Heart left ventricle (tissue), 16 donors: ENCODE results near the gene GATA3. TPM values are rescaled to one million over a fixed set of nuclear protein-coding genes. Genes with fewer than 3 reads are reported as not detected.

Experiments
- ATAC-seq, 4 donors: fragments of 200-7000 bp; cut with Tn5 transposase; one replicate each; pipeline ENCODE4 v1.9.1; 2020 to 2022; ENCODE audit warnings: moderate library complexity in 4 of 4, mild to moderate bottlenecking in 3 of 4, moderate number of reproducible peaks in 1 of 4
- DNase-seq, 5 donors: peaks; one replicate each; pipeline ENCODE4 v3.0.0-alpha.2; 2020
- H3K27ac ChIP-seq, 12 donors: fragments of 200-600 bp; sonication (generic) in 4 of 12; one replicate each; pipeline versions ENCODE4 v1.5.0 to v1.8.0; 2016 to 2022; ENCODE audit warnings: mild to moderate bottlenecking in 2 of 12
- H3K27me3 ChIP-seq, 9 donors: fragments of 200-600 bp; sonication (generic) in 2 of 9; one replicate each; pipeline versions ENCODE4 v1.5.1 to v1.8.0; 2016 to 2022; ENCODE audit warnings: mild to moderate bottlenecking in 3 of 9
- H3K36me3 ChIP-seq, 9 donors: fragments of 200-600 bp; sonication (generic) in 2 of 9; one replicate each; pipeline versions ENCODE4 v1.5.0 to v1.8.0; 2018 to 2022; ENCODE audit warnings: mild to moderate bottlenecking in 2 of 9
- H3K4me1 ChIP-seq, 12 donors: fragments of 200-600 bp; sonication (generic) in 4 of 12; one replicate each; pipeline versions ENCODE4 v1.5.0 to v1.8.0; 2016 to 2022; ENCODE audit warnings: mild to moderate bottlenecking in 3 of 12
- H3K4me3 ChIP-seq, 12 donors: fragments of 200-600 bp; sonication (generic) in 4 of 12; one replicate each; pipeline versions ENCODE4 v1.5.0 to v1.8.0; 2017 to 2022; ENCODE audit warnings: mild to moderate bottlenecking in 9 of 12, moderate library complexity in 4 of 12
- H3K9me3 ChIP-seq, 12 donors: fragments of 200-600 bp; sonication (generic) in 4 of 12; one replicate each; pipeline versions ENCODE4 v1.5.0 to v1.8.0; 2016 to 2022; ENCODE audit warnings: mild to moderate bottlenecking in 1 of 12
- POLR2A ChIP-seq, 2 donors: fragments of 450-650 bp; IDR thresholded peaks; one replicate each; pipeline ENCODE4 v1.6.1; 2017; ENCODE audit warnings: antibody characterized with exemption in 2 of 2, mild to moderate bottlenecking in 2 of 2, moderate library complexity in 2 of 2
- WGBS, 4 donors: extraction: QIAGEN DNeasy Blood & Tissue Kit in 2 of 4; methylation state at CpG; one replicate each; pipeline versions ENCODE4 v1.1.5 to v1.1.7; 2013 to 2018; 5-methylcytosine and 5-hydroxymethylcytosine counted together
- intact Hi-C, 10 donors: fragments of 100-400 bp; cut with DNase I; formaldehyde crosslinking; loops; one replicate each; pipeline versions ENCODE4 v1.11.1 to v1.14.2; 2022
- polyA plus RNA-seq, 2 donors: library from polyadenylated mRNA; stranded (reverse); fragments of 200-250 nt; gene quantifications; one replicate each; pipeline ENCODE4 v1.2.3, GENCODE V29; 2013
- total RNA-seq, 9 donors: library from RNA; depleted of rRNA in 2 of 9; stranded (reverse); fragments of >200 nt in 2 of 9; fragmentation: NEBNext Ultra II Directional in 3 of 9; extraction: Animal tissue kit (Norgen Biotek cat#: 25700) in 3 of 9; gene quantifications; one replicate each; pipeline versions ENCODE4 v1.1.0 to v1.2.4, GENCODE V29; 2016 to 2023
- TF ChIP-seq, protein P1 (sequence below), 12 donors: fragments of 200-600 bp; sonication (generic) in 4 of 12; IDR thresholded peaks; one replicate each; pipeline versions ENCODE4 v1.5.0 to v1.8.0; 2018 to 2022; ENCODE audit warnings: antibody characterized with exemption in 12 of 12, mild to moderate bottlenecking in 5 of 12
- donor health status: ischemic (EF 13 %, LVEDD 7.1; RV severe dilation, severe dysfunction).
- donor health status: healthy with polysubstance abuse.
- donor health status: DM: no; HTN: yes; CAD: no.
- donor health status: DM: no; HTN: no; CAD: no.
- donor health status: ischemic (EF 25% LVEDD 6.9; RV normal size, moderate dysfunction).
- donor health status: ischemic (EF 25% LVEDD 5.7; RV mildly dilated, moderate dysfunction).
- donor health status: healthy.
- donor health status: DM: yes; HTN: yes; CAD: no.
- donor health status: ischemic (EF 35%, LVEDD 5.7; RV mildly dilated, moderate dysfunction).
- donor health status: nonischemic (EF 11% LVEDD 7.7; RV severe dilation, severe dysfunction).
- donor health status: DM: yes; HTN: yes; CAD: no.
- donor health status: PGD.
- donor health status: ischemic (EF 29% LVEDD 5.4; RV normal size, mild dysfunction).
- donor health status: nonischemic (EF 23%, LVEDD 6.1; RV moderate dilation, normal function).

Gene GATA3
- total and polyA plus RNA-seq, 11 donors: 0.71 to 3.4 (median 1.4) TPM

DNA sequence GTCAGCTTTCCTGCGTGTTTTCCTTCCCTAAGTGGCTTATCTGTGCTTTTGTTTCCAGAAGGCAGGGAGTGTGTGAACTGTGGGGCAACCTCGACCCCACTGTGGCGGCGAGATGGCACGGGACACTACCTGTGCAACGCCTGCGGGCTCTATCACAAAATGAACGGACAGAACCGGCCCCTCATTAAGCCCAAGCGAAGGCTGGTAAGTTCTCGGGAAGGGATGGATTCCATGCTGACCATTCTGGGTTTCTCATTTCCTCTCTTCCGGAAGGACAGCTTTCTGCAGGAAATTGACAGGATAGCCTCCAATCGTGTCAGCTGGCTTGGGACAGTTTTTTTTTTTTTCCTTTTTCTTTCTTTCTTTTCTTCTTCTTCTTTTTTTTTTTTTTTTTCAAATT lies 9.4 kb downstream of the GATA3 start:
- no peak for ATAC-seq
- Histone ChIP-seq H3K27ac (no peak overlapping the region), H3K4me3 (no peak overlapping the region), H3K36me3 (peaks cover 0 to 4% (median 0%) of the 10 kb centered on the region in 9 donors), H3K4me1 (peaks cover 0 to 34% (median 0%) of the 10 kb centered on the region in 12 donors), H3K9me3 (no peaks in the 10 kb centered on the region), H3K27me3 (peaks cover 0 to 62% (median 24%) of the 10 kb centered on the region in 9 donors)
- intact Hi-C loops: loop anchor here in 1 of 10 donors (10.0 kb wide), 1 partner anchor 311 kb away; no protein-coding TSS in a partner anchor
- TF ChIP-seq, protein P1, sequence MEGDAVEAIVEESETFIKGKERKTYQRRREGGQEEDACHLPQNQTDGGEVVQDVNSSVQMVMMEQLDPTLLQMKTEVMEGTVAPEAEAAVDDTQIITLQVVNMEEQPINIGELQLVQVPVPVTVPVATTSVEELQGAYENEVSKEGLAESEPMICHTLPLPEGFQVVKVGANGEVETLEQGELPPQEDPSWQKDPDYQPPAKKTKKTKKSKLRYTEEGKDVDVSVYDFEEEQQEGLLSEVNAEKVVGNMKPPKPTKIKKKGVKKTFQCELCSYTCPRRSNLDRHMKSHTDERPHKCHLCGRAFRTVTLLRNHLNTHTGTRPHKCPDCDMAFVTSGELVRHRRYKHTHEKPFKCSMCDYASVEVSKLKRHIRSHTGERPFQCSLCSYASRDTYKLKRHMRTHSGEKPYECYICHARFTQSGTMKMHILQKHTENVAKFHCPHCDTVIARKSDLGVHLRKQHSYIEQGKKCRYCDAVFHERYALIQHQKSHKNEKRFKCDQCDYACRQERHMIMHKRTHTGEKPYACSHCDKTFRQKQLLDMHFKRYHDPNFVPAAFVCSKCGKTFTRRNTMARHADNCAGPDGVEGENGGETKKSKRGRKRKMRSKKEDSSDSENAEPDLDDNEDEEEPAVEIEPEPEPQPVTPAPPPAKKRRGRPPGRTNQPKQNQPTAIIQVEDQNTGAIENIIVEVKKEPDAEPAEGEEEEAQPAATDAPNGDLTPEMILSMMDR (IDR thresholded peaks at IDR 0.05): no peak
- no peak for TF ChIP-seq POLR2A (IDR thresholded peaks at IDR 0.05)
- WGBS, 4 donors: 40 to 53% (median 41%) methylated on average over 12 to 13 of the region's 13 CpGs
- no peak for DNase-seq

DNA sequence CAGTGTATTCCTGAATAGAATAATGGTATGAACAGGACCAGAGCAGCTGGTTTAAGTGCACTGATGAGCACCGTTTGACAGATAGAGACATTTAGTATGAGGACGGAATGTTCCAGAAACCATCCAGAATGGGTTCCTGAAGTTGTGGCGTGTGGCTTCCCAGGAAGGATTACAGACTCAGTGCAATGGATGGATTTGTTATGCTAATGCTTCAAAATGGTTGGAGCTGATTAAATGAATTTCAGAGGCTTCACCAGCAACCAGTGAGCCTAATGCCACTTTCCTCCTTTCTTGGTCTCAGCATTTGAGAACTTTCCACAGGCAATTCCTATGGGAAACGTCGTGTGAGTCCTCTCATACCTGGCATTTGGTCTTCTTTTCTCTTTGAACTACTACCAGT lies 9.9 kb downstream of the GATA3 start:
- Histone ChIP-seq H3K27ac (no peak overlapping the region), H3K9me3 (no peaks in the 10 kb centered on the region), H3K36me3 (peaks cover 0 to 8% (median 0%) of the 10 kb centered on the region in 9 donors), H3K4me3 (no peak overlapping the region), H3K27me3 (peaks cover 0 to 58% (median 19%) of the 10 kb centered on the region in 9 donors), H3K4me1 (peaks cover 0 to 29% (median 0%) of the 10 kb centered on the region in 12 donors)
- WGBS, 4 donors: 47 to 55% (median 53%) methylated on average over 5 of the region's 5 CpGs
- DNase-seq (no peak), ATAC-seq (no peak)
- TF ChIP-seq, protein P1 (IDR thresholded peaks at IDR 0.05): no peak
- no peak for TF ChIP-seq POLR2A (IDR thresholded peaks at IDR 0.05)
- intact Hi-C loops: loop anchor here in 1 of 10 donors (10.0 kb wide), 1 partner anchor 310 kb away; no protein-coding TSS in a partner anchor

DNA sequence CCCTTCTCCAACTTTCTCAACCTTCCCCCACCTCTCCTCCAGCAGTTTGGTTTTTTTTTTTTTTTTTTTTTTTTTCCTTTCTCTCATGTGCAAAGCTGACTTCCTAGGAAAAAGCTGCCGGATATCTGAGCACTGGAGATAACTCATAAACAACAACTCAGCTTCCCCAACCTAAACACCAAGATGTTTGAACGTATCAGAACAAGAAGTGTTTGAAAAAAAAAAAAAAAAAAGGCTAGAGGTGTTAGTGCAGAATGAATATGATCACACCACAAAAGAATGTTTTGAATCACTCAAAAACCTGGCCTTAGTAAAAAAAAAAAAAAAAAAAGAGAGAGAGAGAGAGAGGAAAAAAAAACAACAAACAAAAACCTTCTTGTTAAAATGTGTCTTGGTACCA lies 11.2 kb downstream of the GATA3 start:
- Histone ChIP-seq H3K4me1 (peaks cover 0 to 20% (median 0%) of the 10 kb centered on the region in 12 donors), H3K36me3 (peaks cover 0 to 19% (median 0%) of the 10 kb centered on the region in 9 donors), H3K9me3 (no peaks in the 10 kb centered on the region), H3K27ac (peak overlapping the region in 1 of 12 donors; percentile 2), H3K4me3 (no peak overlapping the region), H3K27me3 (peaks cover 0 to 51% (median 16%) of the 10 kb centered on the region in 9 donors)
- TF ChIP-seq, protein P1 (IDR thresholded peaks at IDR 0.05): no peak
- no peak for TF ChIP-seq POLR2A (IDR thresholded peaks at IDR 0.05)
- DNase-seq (no peak), ATAC-seq (peak in 1 of 4 donors; percentile 63)
- intact Hi-C loops: loop anchor here in 1 of 10 donors (10.0 kb wide), 1 partner anchor 309 kb away; no protein-coding TSS in a partner anchor
- 36 to 47% (median 42%) methylated on average over 2 of the region's 2 CpGs for WGBS, 4 donors

DNA sequence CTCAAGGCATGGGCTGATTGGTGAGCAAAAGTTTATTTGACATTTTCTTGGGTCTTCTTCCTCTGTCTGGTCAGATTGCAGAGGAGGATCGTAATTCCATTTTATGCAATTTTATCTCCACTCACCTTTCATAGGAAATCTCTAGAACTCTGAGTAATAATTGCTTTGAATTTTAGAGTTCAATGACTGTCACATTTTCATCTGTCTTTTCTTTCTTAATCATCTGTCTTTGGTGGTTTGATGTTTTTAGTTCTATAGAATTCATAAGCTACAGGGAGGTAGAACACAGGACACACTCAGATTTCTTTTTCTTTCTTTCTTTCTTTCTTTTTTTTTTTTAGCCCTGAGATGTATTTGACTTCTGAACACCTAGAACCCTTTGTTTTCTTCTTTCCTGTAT lies 11.6 kb downstream of the GATA3 start:
- H3K9me3 ChIP-seq: no peaks in the 10 kb centered on the region
- intact Hi-C loops: loop anchor here in 1 of 10 donors (10.0 kb wide), 1 partner anchor 309 kb away; no protein-coding TSS in a partner anchor
- H3K36me3 ChIP-seq: peaks cover 0 to 19% (median 0%) of the 10 kb centered on the region in 9 donors
- H3K27ac ChIP-seq: peak overlapping the region in 1 of 12 donors; percentile 2
- no peak for DNase-seq
- TF ChIP-seq POLR2A (IDR thresholded peaks at IDR 0.05): no peak
- TF ChIP-seq, protein P1 (IDR thresholded peaks at IDR 0.05): no peak
- H3K27me3 ChIP-seq: peaks cover 0 to 47% (median 11%) of the 10 kb centered on the region in 9 donors
- ATAC-seq: no peak
- no peak overlapping the region for H3K4me3 ChIP-seq
- WGBS, 4 donors: 67 to 86% (median 76%) methylated on average over 1 of the region's 1 CpG
- H3K4me1 ChIP-seq: peaks cover 0 to 20% (median 0%) of the 10 kb centered on the region in 12 donors
